ENCODE data around the gene TAGAP.

- TF ChIP-seq POLR2A (IDR thresholded peaks at IDR 0.05) = no peak
- no peak for TF ChIP-seq CTCF (IDR thresholded peaks at IDR 0.05)
These were observed 844 bp downstream of the TAGAP start for GRCh38 chr6:159043947-159044346.
